ENCODE data around the gene TMED1. TPM values are rescaled to one million over a fixed set of nuclear protein-coding genes. Genes with fewer than 3 reads are reported as not detected.

TMED1 gene
- polyA plus RNA-seq, 1 donor (not counting 4 experiments of a cell fraction or from before 2014, with no cell fraction given) = 18.2 TPM

- Histone ChIP-seq H3K4me1 (ENCODE audit: control insufficient read depth, extremely low read depth, insufficient read depth, low read length) (no peaks in the 10 kb centered on the region), H3K79me2 (ENCODE audit: control insufficient read depth, insufficient read depth, low read length) (no peaks in the 10 kb centered on the region), H2AFZ (ENCODE audit: control insufficient read depth, low read length) (no peak overlapping the region), H3K4me2 (ENCODE audit: control insufficient read depth, extremely low read depth, insufficient read depth, low read depth, low read length) (no peak overlapping the region), H3K4me3 (ENCODE audit: control insufficient read depth in 2 of 3, extremely low read depth in 1 of 3, insufficient read depth in 2 of 3, low read depth in 1 of 3, low read length in 3 of 3) (no peak overlapping the region), H3K9me1 (ENCODE audit: control insufficient read depth, extremely low read depth, insufficient read depth, low read length) (no peaks in the 10 kb centered on the region), H3K36me3 (ENCODE audit: control insufficient read depth in 2 of 2, extremely low read depth in 1 of 2, insufficient read depth in 2 of 2, low read length in 2 of 2) (peaks cover 11 to 19% of the 10 kb centered on the region in 2 experiments), H3K9ac (ENCODE audit: control insufficient read depth, extremely low read depth, insufficient read depth, low read length) (no peak overlapping the region), H3K27ac (ENCODE audit: control insufficient read depth, insufficient read depth, low read length) (no peak overlapping the region), H4K20me1 (ENCODE audit: control insufficient read depth, extremely low read depth, insufficient read depth, low read length) (peaks cover 2% of the 10 kb centered on the region), H3K27me3 (ENCODE audit: control insufficient read depth, extremely low read depth, insufficient read depth, low read length) (no peaks in the 10 kb centered on the region), H3K9me3 (ENCODE audit: control insufficient read depth, low read depth, low read length) (no peaks in the 10 kb centered on the region)
- dilution Hi-C loops (cut with MboI; ENCODE audit: extremely low pct_ligation_motif_present, low sequenced_read_pairs) = no loop called here
- no peak for TF ChIP-seq EZH2 (IDR thresholded peaks at IDR 0.05; ENCODE audit: low read length)
- no peak for TF ChIP-seq CTCF (optimal IDR thresholded peaks at IDR 0.05 in 1 of 3, IDR thresholded peaks at IDR 0.05 in 1 of 3, conservative IDR thresholded peaks at IDR 0.05 in 1 of 3; ENCODE audit: extremely low read depth in 1 of 3, insufficient read depth in 2 of 3, low read length in 3 of 3)
- DNase-seq (ENCODE audit: low read depth, low spot score) (no peak), FAIRE-seq (no peak)
Observed at GRCh38 chr19:10817291-10818038, 18.5 kb downstream of the TMED1 start.

- FAIRE-seq (no peak), DNase-seq (ENCODE audit: low read depth, low spot score) (no peak)
- Histone ChIP-seq H4K20me1 (ENCODE audit: control insufficient read depth, extremely low read depth, insufficient read depth, low read length) (peaks cover 2% of the 10 kb centered on the region), H3K4me1 (ENCODE audit: control insufficient read depth, extremely low read depth, insufficient read depth, low read length) (no peaks in the 10 kb centered on the region), H3K4me2 (ENCODE audit: control insufficient read depth, extremely low read depth, insufficient read depth, low read depth, low read length) (no peak overlapping the region), H3K4me3 (ENCODE audit: control insufficient read depth in 2 of 3, extremely low read depth in 1 of 3, insufficient read depth in 2 of 3, low read depth in 1 of 3, low read length in 3 of 3) (no peak overlapping the region), H3K36me3 (ENCODE audit: control insufficient read depth in 2 of 2, extremely low read depth in 1 of 2, insufficient read depth in 2 of 2, low read length in 2 of 2) (peaks cover 8 to 22% of the 10 kb centered on the region in 2 experiments), H3K9ac (ENCODE audit: control insufficient read depth, extremely low read depth, insufficient read depth, low read length) (no peak overlapping the region), H2AFZ (ENCODE audit: control insufficient read depth, low read length) (no peak overlapping the region), H3K27ac (ENCODE audit: control insufficient read depth, insufficient read depth, low read length) (no peak overlapping the region), H3K9me3 (ENCODE audit: control insufficient read depth, low read depth, low read length) (no peaks in the 10 kb centered on the region), H3K9me1 (ENCODE audit: control insufficient read depth, extremely low read depth, insufficient read depth, low read length) (no peaks in the 10 kb centered on the region), H3K79me2 (ENCODE audit: control insufficient read depth, insufficient read depth, low read length) (no peaks in the 10 kb centered on the region), H3K27me3 (ENCODE audit: control insufficient read depth, extremely low read depth, insufficient read depth, low read length) (no peaks in the 10 kb centered on the region)
- TF ChIP-seq EZH2 (IDR thresholded peaks at IDR 0.05; ENCODE audit: low read length) (no peak), CTCF (optimal IDR thresholded peaks at IDR 0.05 in 1 of 3, IDR thresholded peaks at IDR 0.05 in 1 of 3, conservative IDR thresholded peaks at IDR 0.05 in 1 of 3; ENCODE audit: extremely low read depth in 1 of 3, insufficient read depth in 2 of 3, low read length in 3 of 3) (no peak)
- dilution Hi-C loops (cut with MboI; ENCODE audit: extremely low pct_ligation_motif_present, low sequenced_read_pairs) = no loop called here
Observed at GRCh38 chr19:10816691-10817090, 19.3 kb downstream of the TMED1 start.
